Effector memory CD8-positive, alpha-beta T cell (primary cell): Measurements from ENCODE around the gene EAF1.
"Not testable (repeated sequence)": the region's sequence is repeated elsewhere in the genome, so short reads cannot be mapped to it uniquely, and the experiment has no call there.

ENCODE experiments used
- ATAC-seq: fragments of 150-1000 bp; cut with Tn5 transposase; replicated peaks from 2 replicates; pipeline ENCODE4 v1.10.0; 2021; ENCODE audit warnings: mild to moderate bottlenecking, moderate library complexity
- DNase-seq, 3 experiments: peaks; one replicate each; pipeline ENCODE4 v3.0.0; 2021
- H3K27ac Mint-ChIP-seq, 2 donors: one replicate each; pipeline ENCODE4 v1.8.0; 2022; ENCODE audit warnings: mild to moderate bottlenecking in 2 of 2, mixed read lengths in 2 of 2, moderate library complexity in 2 of 2
- H3K27me3 Mint-ChIP-seq, 2 donors: one replicate each; pipeline ENCODE4 v1.8.0; 2022; ENCODE audit warnings: mixed read lengths in 2 of 2
- H3K36me3 Mint-ChIP-seq: one replicate; pipeline ENCODE4 v1.8.0; 2022; ENCODE audit warnings: mild to moderate bottlenecking, moderate library complexity, mixed read lengths; ENCODE audit not compliant: insufficient read depth
- H3K4me1 Mint-ChIP-seq, 2 donors: one replicate each; pipeline ENCODE4 v1.8.0; 2022; ENCODE audit warnings: low read depth in 2 of 2, mixed read lengths in 2 of 2
- H3K4me3 Mint-ChIP-seq, 2 donors: one replicate each; pipeline ENCODE4 v1.8.0; 2022; ENCODE audit warnings: mild to moderate bottlenecking in 2 of 2, mixed read lengths in 2 of 2, moderate library complexity in 2 of 2
- H3K9me3 Mint-ChIP-seq, 2 donors: one replicate each; pipeline ENCODE4 v1.8.0; 2022; ENCODE audit warnings: mixed read lengths in 2 of 2
- total RNA-seq, 9 experiments: gene quantifications; one replicate each; lab custom pipeline; 2026; lab: John Stamatoyannopoulos, UW

The EAF1 gene
- 42.9 to 83.1 (median 69.3) reads per million in 9 experiments for total RNA-seq

- H3K27ac Mint-ChIP-seq, result peak within 1 kb of the TSS; percentile 99
- ATAC-seq (peak; percentile 88), DNase-seq (peak; percentile 74 to 77 (median 76))
- H3K9me3 Mint-ChIP-seq, result no peaks in the 10 kb centered on the region
- peak within 1 kb of the TSS; percentile 87 to 95 for H3K4me3 Mint-ChIP-seq
- peaks cover 55% of the 10 kb centered on the region for H3K36me3 Mint-ChIP-seq
- no peaks in the 10 kb centered on the region for H3K27me3 Mint-ChIP-seq
- H3K4me1 Mint-ChIP-seq, result peaks cover 44 to 66% of the 10 kb centered on the region in 2 donors
Observed at GRCh38 chr3:15427182-15427880, at the start of gene EAF1, which contains the start of gene METTL6. TSS of gene EAF1 (plus strand) at chr3:15427598. CDS start at chr3:15427780, 182 bp downstream. TSS of gene METTL6 (minus strand) at chr3:15427544. CDS start at chr3:15426511, 1,033 bp downstream.

GRCh38 chr3:15377961-15378791 is 49.2 kb upstream of the EAF1 start:
- ATAC-seq, result peak; percentile 97
- Mint-ChIP-seq H3K9me3 (no peaks in the 10 kb centered on the region), H3K4me3 (peak overlapping the region; percentile 19 to 40), H3K36me3 (peaks cover 11% of the 10 kb centered on the region), H3K4me1 (peaks cover 0 to 5% of the 10 kb centered on the region in 2 donors), H3K27ac (peak overlapping the region; percentile 94), H3K27me3 (no peaks in the 10 kb centered on the region)
- peak; percentile 96 to 97 (median 96) for DNase-seq

GRCh38 chr3:15380980-15381890 is 46.2 kb upstream of the EAF1 start:
- H3K27ac Mint-ChIP-seq, result peak overlapping the region in 1 of 2 donors; percentile 29
- no peaks in the 10 kb centered on the region for H3K27me3 Mint-ChIP-seq
- no peak for ATAC-seq
- no peak overlapping the region for H3K4me3 Mint-ChIP-seq
- H3K4me1 Mint-ChIP-seq, result peaks cover 2 to 5% of the 10 kb centered on the region in 2 donors
- DNase-seq, result no peak
- H3K9me3 Mint-ChIP-seq, result no peaks in the 10 kb centered on the region
- H3K36me3 Mint-ChIP-seq, result peaks cover 11% of the 10 kb centered on the region

GRCh38 chr3:15382405-15382923 is 44.9 kb upstream of the EAF1 start:
- peaks cover 2 to 5% of the 10 kb centered on the region in 2 donors for H3K4me1 Mint-ChIP-seq

GRCh38 chr3:15384510-15385237 is 42.7 kb upstream of the EAF1 start:
- DNase-seq (no peak), ATAC-seq (no peak)
- no peaks in the 10 kb centered on the region for H3K9me3 Mint-ChIP-seq
- peaks cover 6% of the 10 kb centered on the region for H3K36me3 Mint-ChIP-seq
- peaks cover 0 to 2% of the 10 kb centered on the region in 2 donors for H3K4me1 Mint-ChIP-seq
- H3K4me3 Mint-ChIP-seq, result no peak overlapping the region
- H3K27me3 Mint-ChIP-seq, result no peaks in the 10 kb centered on the region
- H3K27ac Mint-ChIP-seq, result peak overlapping the region in 1 of 2 donors; percentile 39

More at GRCh38 chr3:15382405-15382923, 44.9 kb upstream of the EAF1 start:
- H3K4me3 Mint-ChIP-seq, result no peak overlapping the region
- H3K9me3 Mint-ChIP-seq, result no peaks in the 10 kb centered on the region
- no peaks in the 10 kb centered on the region for H3K27me3 Mint-ChIP-seq
- H3K36me3 Mint-ChIP-seq, result peaks cover 11% of the 10 kb centered on the region
- ATAC-seq (no peak), DNase-seq (no peak)
- H3K27ac Mint-ChIP-seq, result no peak overlapping the region

GRCh38 chr3:15385238-15385695 is 42.1 kb upstream of the EAF1 start:
- H3K4me3 Mint-ChIP-seq, ATAC-seq, H3K9me3 Mint-ChIP-seq, DNase-seq, H3K27me3 Mint-ChIP-seq, H3K36me3 Mint-ChIP-seq, H3K27ac Mint-ChIP-seq, H3K4me1 Mint-ChIP-seq: not testable (repeated sequence)

- no peaks in the 10 kb centered on the region for H3K27me3 Mint-ChIP-seq
- no peaks in the 10 kb centered on the region for H3K9me3 Mint-ChIP-seq
- peaks cover 0 to 3% of the 10 kb centered on the region in 2 donors for H3K4me1 Mint-ChIP-seq
- DNase-seq (no peak), ATAC-seq (no peak)
- no peak overlapping the region for H3K27ac Mint-ChIP-seq
- H3K36me3 Mint-ChIP-seq, result peaks cover 4% of the 10 kb centered on the region
- H3K4me3 Mint-ChIP-seq, result no peak overlapping the region
Observed at GRCh38 chr3:15385901-15386653, 41.3 kb upstream of the EAF1 start.

GRCh38 chr3:15386654-15386955 is 40.8 kb upstream of the EAF1 start:
- not testable (repeated sequence) for H3K4me1 Mint-ChIP-seq, DNase-seq, H3K9me3 Mint-ChIP-seq, H3K27ac Mint-ChIP-seq, H3K4me3 Mint-ChIP-seq, ATAC-seq, H3K36me3 Mint-ChIP-seq, H3K27me3 Mint-ChIP-seq

- ATAC-seq (no peak), DNase-seq (no peak)
- Mint-ChIP-seq H3K9me3 (no peaks in the 10 kb centered on the region), H3K4me3 (no peak overlapping the region), H3K27ac (no peak overlapping the region), H3K36me3 (no peaks in the 10 kb centered on the region), H3K27me3 (no peaks in the 10 kb centered on the region), H3K4me1 (peaks cover 0 to 3% of the 10 kb centered on the region in 2 donors)
Observed at GRCh38 chr3:15387171-15387581, 40.2 kb upstream of the EAF1 start.

GRCh38 chr3:15387735-15388134 is 39.7 kb upstream of the EAF1 start:
- H3K9me3 Mint-ChIP-seq, result no peaks in the 10 kb centered on the region
- H3K27ac Mint-ChIP-seq, result no peak overlapping the region

GRCh38 chr3:15388335-15388734 is 39.1 kb upstream of the EAF1 start:
- H3K4me1 Mint-ChIP-seq, H3K4me3 Mint-ChIP-seq, H3K36me3 Mint-ChIP-seq, H3K9me3 Mint-ChIP-seq, ATAC-seq, H3K27me3 Mint-ChIP-seq, DNase-seq: not testable (repeated sequence)
- peak overlapping the region in 1 of 2 donors; percentile 26 for H3K27ac Mint-ChIP-seq

More at GRCh38 chr3:15387735-15388134, 39.7 kb upstream of the EAF1 start:
- Mint-ChIP-seq H3K36me3 (no peaks in the 10 kb centered on the region), H3K4me1 (peaks cover 0 to 3% of the 10 kb centered on the region in 2 donors), H3K4me3 (no peak overlapping the region), H3K27me3 (no peaks in the 10 kb centered on the region)
- ATAC-seq (no peak), DNase-seq (no peak)

GRCh38 chr3:15390460-15390859 is 36.9 kb upstream of the EAF1 start:
- H3K9me3 Mint-ChIP-seq, result no peaks in the 10 kb centered on the region
- no peak overlapping the region for H3K27ac Mint-ChIP-seq
- H3K27me3 Mint-ChIP-seq, result no peaks in the 10 kb centered on the region

More at GRCh38 chr3:15390460-15390859, 36.9 kb upstream of the EAF1 start:
- Mint-ChIP-seq H3K4me3 (no peak overlapping the region), H3K4me1 (peaks cover 0 to 3% of the 10 kb centered on the region in 2 donors), H3K36me3 (no peaks in the 10 kb centered on the region)
- no peak for ATAC-seq
- DNase-seq, result no peak
